CD14-positive monocyte (primary cell): ENCODE data around the gene NLRC3. TPM values are rescaled to one million over a fixed set of nuclear protein-coding genes. Genes with fewer than 3 reads are reported as not detected.

Experiments used
- DNase-seq, 3 donors: peaks; one replicate each; pipeline ENCODE4 v3.0.0-alpha.2; 2011 to 2022
- H2AFZ ChIP-seq: 2 replicates; pipeline ENCODE4 v1.6.0; 2012; ENCODE audit warnings: mild to moderate bottlenecking, low read depth, low read length, inconsistent platforms; ENCODE audit not compliant: insufficient read depth, poor library complexity, severe bottlenecking
- H3K27ac ChIP-seq, 2 donors: 1 replicate in 1 of 2; 2 replicates in 1 of 2; pipeline ENCODE4 v1.5.1; 2012 to 2013; ENCODE audit warnings: low read length in 2 of 2, control low read depth in 1 of 2, inconsistent platforms in 1 of 2, low read depth in 1 of 2, mild to moderate bottlenecking in 1 of 2
- H3K27me3 ChIP-seq, 2 donors: one replicate each; pipeline versions ENCODE4 v1.6.0 to v1.6.1; 2011 to 2013; ENCODE audit warnings: low read length in 2 of 2; ENCODE audit not compliant: control insufficient read depth in 2 of 2, insufficient read depth in 2 of 2
- H3K36me3 ChIP-seq, 2 donors: replicated peaks in 1 of 2; 1 replicate in 1 of 2; 2 replicates in 1 of 2; pipeline versions ENCODE4 v1.5.1 to v1.6.1; 2012 to 2013; ENCODE audit warnings: low read length in 2 of 2, control low read depth in 1 of 2, inconsistent platforms in 1 of 2, mild to moderate bottlenecking in 1 of 2; ENCODE audit not compliant: insufficient read depth in 2 of 2, control insufficient read depth in 1 of 2
- H3K4me1 ChIP-seq, 2 donors: 1 replicate in 1 of 2; 2 replicates in 1 of 2; pipeline versions ENCODE4 v1.5.1 to v1.6.1; 2012 to 2013; ENCODE audit warnings: low read length in 2 of 2, control low read depth in 1 of 2, inconsistent platforms in 1 of 2, mild to moderate bottlenecking in 1 of 2, moderate library complexity in 1 of 2; ENCODE audit not compliant: insufficient read depth in 2 of 2, control insufficient read depth in 1 of 2
- H3K4me2 ChIP-seq: replicated peaks from 2 replicates; pipeline ENCODE3; 2012; ENCODE audit warnings: low read length, moderate library complexity, mild to moderate bottlenecking; ENCODE audit not compliant: poor library complexity, severe bottlenecking; ENCODE audit errors: extremely low read depth
- H3K4me3 ChIP-seq, 3 experiments: fragments of 200-600 bp in 1 of 3; sonication (generic) in 1 of 3; replicated peaks in 1 of 3; 1 replicate in 2 of 3; 2 replicates in 1 of 3; pipeline ENCODE4 v1.5.1; 2011 to 2013; ENCODE audit warnings: low read length in 3 of 3, mild to moderate bottlenecking in 3 of 3, control low read depth in 2 of 3, low read depth in 2 of 3, inconsistent platforms in 1 of 3, moderate library complexity in 1 of 3
- H3K79me2 ChIP-seq: 2 replicates; pipeline ENCODE4 v1.6.0; 2012; ENCODE audit warnings: mild to moderate bottlenecking, control low read depth, inconsistent platforms, low read length, moderate library complexity; ENCODE audit not compliant: insufficient read depth
- H3K9ac ChIP-seq: 2 replicates; pipeline ENCODE4 v1.6.0; 2017; ENCODE audit warnings: low read length, mild to moderate bottlenecking; ENCODE audit not compliant: insufficient read depth, poor library complexity, severe bottlenecking
- H3K9me3 ChIP-seq, 2 donors: replicated peaks in 1 of 2; 1 replicate in 1 of 2; 2 replicates in 1 of 2; pipeline versions ENCODE4 v1.5.1 to v1.6.1; 2012 to 2013; ENCODE audit warnings: low read length in 2 of 2, control low read depth in 1 of 2; ENCODE audit not compliant: control insufficient read depth in 1 of 2, insufficient read depth in 1 of 2
- H4K20me1 ChIP-seq: 2 replicates; pipeline ENCODE4 v1.6.0; 2012; ENCODE audit warnings: mild to moderate bottlenecking, low read length, control low read depth, moderate library complexity; ENCODE audit not compliant: insufficient read depth
- H3K27ac Mint-ChIP-seq, 7 donors: one replicate each; pipeline ENCODE4 v1.8.0; 2020; ENCODE audit warnings: mild to moderate bottlenecking in 7 of 7, mixed read lengths in 7 of 7, moderate library complexity in 6 of 7, inconsistent platforms in 2 of 7
- H3K27me3 Mint-ChIP-seq, 3 donors: one replicate each; pipeline ENCODE4 v1.8.0; 2021 to 2022; ENCODE audit warnings: low read depth in 3 of 3, mild to moderate bottlenecking in 3 of 3, mixed read lengths in 3 of 3, moderate library complexity in 3 of 3, inconsistent platforms in 1 of 3
- H3K36me3 Mint-ChIP-seq, 2 donors: one replicate each; pipeline ENCODE4 v1.8.0; 2020; ENCODE audit warnings: mixed read lengths in 2 of 2, inconsistent platforms in 1 of 2, mild to moderate bottlenecking in 1 of 2
- H3K4me1 Mint-ChIP-seq: one replicate; pipeline ENCODE4 v1.8.0; 2020; ENCODE audit warnings: mild to moderate bottlenecking, mixed read lengths
- H3K4me3 Mint-ChIP-seq, 2 donors: one replicate each; pipeline ENCODE4 v1.8.0; 2020; ENCODE audit warnings: mild to moderate bottlenecking in 2 of 2, mixed read lengths in 2 of 2, moderate library complexity in 1 of 2
- H3K9me3 Mint-ChIP-seq, 7 donors: one replicate each; pipeline ENCODE4 v1.8.0; 2020 to 2022; ENCODE audit warnings: mixed read lengths in 7 of 7, mild to moderate bottlenecking in 6 of 7, moderate library complexity in 6 of 7, inconsistent platforms in 2 of 7
- CTCF ChIP-seq: fragments of 200-600 bp; IDR thresholded peaks from one replicate; pipeline ENCODE4 v1.8.0; 2022; ENCODE audit warnings: antibody characterized with exemption, mild to moderate bottlenecking
- WGBS: methylation state at CpG from one replicate; pipeline ENCODE4 v1.1.5; 2013; ENCODE audit warnings: missing lambda C conversion rate; ENCODE audit not compliant: insufficient coverage; 5-methylcytosine and 5-hydroxymethylcytosine counted together
- intact Hi-C, 2 donors: fragments of 100-400 bp; cut with micrococcal nuclease; formaldehyde crosslinking; loops; one replicate each; pipeline versions ENCODE4 v1.15.0 to v1.15.1; 2023
- polyA plus RNA-seq, 3 donors: library from polyadenylated mRNA; depleted of rRNA in 1 of 3; unstranded in 2 of 3; stranded (reverse) in 1 of 3; fragments of 300-500 nt in 2 of 3; fragments of >200 nt in 1 of 3; fragmentation: Illumina TruSeq in 2 of 3; gene quantifications; 1 replicate in 2 of 3; 2 replicates in 1 of 3; pipeline ENCODE4 v1.2.3, GENCODE V29; 2012 to 2021

The NLRC3 gene
- polyA plus RNA-seq, 3 donors = 0.03 to 0.07 (median 0.06) TPM

- H3K36me3 ChIP-seq = peaks cover 9 to 50% of the 10 kb centered on the region in 2 donors
- H3K4me3 Mint-ChIP-seq = peak overlapping the region in 1 of 2 donors; percentile 83
- H3K4me1 ChIP-seq = peaks cover 31 to 32% of the 10 kb centered on the region in 2 donors
- no peak for TF ChIP-seq CTCF
- H3K4me1 Mint-ChIP-seq = peaks cover 35% of the 10 kb centered on the region
- peaks cover 47% of the 10 kb centered on the region for H4K20me1 ChIP-seq
- intact Hi-C loops = no loop called here
- H3K27ac ChIP-seq = no peak overlapping the region
- no peak overlapping the region for H3K4me2 ChIP-seq
- H3K9me3 Mint-ChIP-seq = peaks cover 0 to 8% (median 3%) of the 10 kb centered on the region in 7 donors
- no peak for DNase-seq
- peaks cover 45 to 69% of the 10 kb centered on the region in 2 donors for H3K36me3 Mint-ChIP-seq
- no peak overlapping the region for H2AFZ ChIP-seq
- peaks cover 0 to 23% of the 10 kb centered on the region in 2 donors for H3K27me3 ChIP-seq
- H3K4me3 ChIP-seq = no peak overlapping the region
- H3K79me2 ChIP-seq = no peaks in the 10 kb centered on the region
- no peak overlapping the region for H3K27ac Mint-ChIP-seq
- peaks cover 22 to 53% (median 28%) of the 10 kb centered on the region in 3 donors for H3K27me3 Mint-ChIP-seq
- no peak overlapping the region for H3K9ac ChIP-seq
- WGBS = 99% methylated on average over 6 of the region's 6 CpGs
- no peaks in the 10 kb centered on the region for H3K9me3 ChIP-seq
Observed at GRCh38 chr16:3591991-3592390, 14.8 kb upstream of the NLRC3 start.

- Histone ChIP-seq H3K79me2 (no peaks in the 10 kb centered on the region), H3K9ac (no peak overlapping the region), H3K4me3 (no peak overlapping the region), H3K9me3 (no peaks in the 10 kb centered on the region), H3K36me3 (peaks cover 7 to 48% of the 10 kb centered on the region in 2 donors), H4K20me1 (peaks cover 47% of the 10 kb centered on the region), H2AFZ (no peak overlapping the region), H3K4me2 (no peak overlapping the region), H3K4me1 (peaks cover 31 to 32% of the 10 kb centered on the region in 2 donors), H3K27me3 (peaks cover 0 to 23% of the 10 kb centered on the region in 2 donors), H3K27ac (no peak overlapping the region)
- no peak for TF ChIP-seq CTCF
- peaks cover 43 to 70% of the 10 kb centered on the region in 2 donors for H3K36me3 Mint-ChIP-seq
- DNase-seq = no peak
- H3K27me3 Mint-ChIP-seq = peaks cover 26 to 54% (median 29%) of the 10 kb centered on the region in 3 donors
- WGBS = 61% methylated on average over 3 of the region's 5 CpGs
- H3K9me3 Mint-ChIP-seq = peaks cover 0 to 8% (median 3%) of the 10 kb centered on the region in 7 donors
- intact Hi-C loops = no loop called here
- peak overlapping the region in 1 of 2 donors; percentile 83 for H3K4me3 Mint-ChIP-seq
- peaks cover 35% of the 10 kb centered on the region for H3K4me1 Mint-ChIP-seq
- no peak overlapping the region for H3K27ac Mint-ChIP-seq
Observed at GRCh38 chr16:3591436-3591803, 14.2 kb upstream of the NLRC3 start.
